NK-92 (cell line): Measurements from ENCODE around the gene LENG8.

Experiments used
- DNase-seq: peaks from one replicate; lab custom pipeline; 2025; ENCODE audit not compliant: unreplicated experiment; lab: John Stamatoyannopoulos, UW

LENG8 gene

GRCh38 chr19:54422136-54422535 lies 26.9 kb upstream of the LENG8 start:
- no peak for DNase-seq

GRCh38 chr19:54424201-54424600 lies 24.8 kb upstream of the LENG8 start:
- DNase-seq: no peak

- DNase-seq: no peak
Observed at GRCh38 chr19:54424660-54425381, 24.2 kb upstream of the LENG8 start.

- no peak for DNase-seq
Observed at GRCh38 chr19:54425382-54425723, 23.6 kb upstream of the LENG8 start.

- DNase-seq: no peak
Observed at GRCh38 chr19:54426291-54426931, 22.6 kb upstream of the LENG8 start.

GRCh38 chr19:54427586-54427985 lies 21.4 kb upstream of the LENG8 start:
- DNase-seq: no peak

GRCh38 chr19:54428323-54429175 lies 20.4 kb upstream of the LENG8 start:
- no peak for DNase-seq

GRCh38 chr19:54429176-54429495 lies 19.9 kb upstream of the LENG8 start:
- no peak for DNase-seq

GRCh38 chr19:54429545-54430227 lies 19.3 kb upstream of the LENG8 start:
- no peak for DNase-seq

GRCh38 chr19:54430306-54431254 lies 18.4 kb upstream of the LENG8 start:
- DNase-seq: no peak

GRCh38 chr19:54431255-54431838 lies 17.7 kb upstream of the LENG8 start:
- no peak for DNase-seq

- no peak for DNase-seq
Observed at GRCh38 chr19:54432144-54432738, 16.8 kb upstream of the LENG8 start.

- no peak for DNase-seq
Observed at GRCh38 chr19:54433697-54434096, 15.3 kb upstream of the LENG8 start.

GRCh38 chr19:54434112-54434872 lies 14.7 kb upstream of the LENG8 start:
- DNase-seq: no peak

- no peak for DNase-seq
Observed at GRCh38 chr19:54434873-54435214, 14.2 kb upstream of the LENG8 start.

- DNase-seq: no peak
Observed at GRCh38 chr19:54435551-54436016, 13.4 kb upstream of the LENG8 start.

- no peak for DNase-seq
Observed at GRCh38 chr19:54436031-54436523, 12.9 kb upstream of the LENG8 start.

GRCh38 chr19:54436628-54437252 lies 12.3 kb upstream of the LENG8 start:
- DNase-seq: no peak
